H1 (cell line): ENCODE results near the gene OR51V1. TPM values are rescaled to one million over a fixed set of nuclear protein-coding genes. Genes with fewer than 3 reads are reported as not detected.

Source experiments
- CBX8 ChIP-seq: fragments of 300-800, 300-1000 bp; sonication (generic); IDR thresholded peaks from 2 replicates; pipeline ENCODE4 v1.7.1; 2016; ENCODE audit warnings: low read depth, low read length, borderline replicate concordance
- POLR2A ChIP-seq, 2 experiments: IDR thresholded peaks; 1 replicate in 1 of 2; 2 replicates in 1 of 2; pipeline ENCODE4 v1.6.1; 2011; ENCODE audit warnings: low read depth in 2 of 2, low read length in 2 of 2, mild to moderate bottlenecking in 2 of 2; ENCODE audit errors: control extremely low read depth in 1 of 2
- SIX5 ChIP-seq: IDR thresholded peaks from 2 replicates; pipeline ENCODE4 v1.6.1; 2011; ENCODE audit warnings: mild to moderate bottlenecking, low read depth, low read length
- polyA plus RNA-seq, 7 experiments: library from polyadenylated mRNA; depleted of rRNA in 3 of 7; stranded (reverse) in 5 of 7; unstranded in 2 of 7; fragments of >200 nt in 5 of 7; fragments of 200-250 nt in 2 of 7; gene quantifications; 1 replicate in 5 of 7; 2 replicates in 1 of 7; 4 replicates in 1 of 7; pipeline versions ENCODE4 v1.2.1 to v1.2.3, GENCODE V29; 2011 to 2013; ENCODE audit warnings: missing spikeins in 2 of 7, mixed read lengths in 2 of 7
- total RNA-seq: library from RNA; stranded (reverse); fragmentation: NEBNext Ultra II Directional; extraction: Animal tissue kit (Norgen Biotek cat#: 25700); gene quantifications from 2 replicates; pipeline ENCODE4 v1.2.1, GENCODE V29; 2021
- TF ChIP-seq, protein P1 (sequence below): IDR thresholded peaks from 2 replicates; pipeline ENCODE4 v1.6.1; 2011; ENCODE audit warnings: low read length, improper control_type of control experiment
- TF ChIP-seq, protein P2 (sequence below): fragments of 300-600 bp; sonication (generic); IDR thresholded peaks from 2 replicates; pipeline ENCODE4 v1.7.1; 2012; ENCODE audit warnings: low read length, moderate library complexity, mild to moderate bottlenecking, inconsistent platforms; ENCODE audit not compliant: insufficient replicate concordance

The OR51V1 gene
- total and polyA plus RNA-seq, 2 of the 8 experiments (the other 6 are each of a cell fraction or from before 2014, with no cell fraction given) = not detected

DNA sequence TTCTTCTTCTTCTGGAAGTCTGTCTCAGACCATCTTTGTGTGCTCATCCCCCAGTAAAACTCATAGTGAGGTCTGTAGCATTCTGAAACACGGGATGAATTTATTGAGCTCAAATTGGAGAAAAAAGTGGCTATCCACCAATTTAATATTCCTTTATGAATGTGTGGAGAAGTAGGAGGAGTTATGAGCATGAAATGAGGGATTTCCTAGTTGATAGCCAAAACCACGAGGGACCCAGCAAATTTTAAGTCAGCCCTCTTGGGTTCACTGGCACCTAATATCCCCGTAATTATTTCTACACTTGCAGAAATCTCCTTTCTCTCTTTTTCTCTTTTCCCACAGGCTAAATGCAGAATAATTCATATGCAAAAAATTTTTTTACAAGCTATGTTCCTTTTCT, 45.8 kb downstream of the OR51V1 start, which contains the start of gene OR52A1 (continued):
- TF ChIP-seq CBX8 (no peak), POLR2A (IDR thresholded peaks at IDR 0.05; ENCODE audit: control extremely low read depth in 1 of 2, low read depth in 2 of 2, low read length in 2 of 2) (no peak), SIX5 (no peak)
- TF ChIP-seq, protein P1, sequence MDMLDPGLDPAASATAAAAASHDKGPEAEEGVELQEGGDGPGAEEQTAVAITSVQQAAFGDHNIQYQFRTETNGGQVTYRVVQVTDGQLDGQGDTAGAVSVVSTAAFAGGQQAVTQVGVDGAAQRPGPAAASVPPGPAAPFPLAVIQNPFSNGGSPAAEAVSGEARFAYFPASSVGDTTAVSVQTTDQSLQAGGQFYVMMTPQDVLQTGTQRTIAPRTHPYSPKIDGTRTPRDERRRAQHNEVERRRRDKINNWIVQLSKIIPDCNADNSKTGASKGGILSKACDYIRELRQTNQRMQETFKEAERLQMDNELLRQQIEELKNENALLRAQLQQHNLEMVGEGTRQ = no peak
- TF ChIP-seq, protein P2, sequence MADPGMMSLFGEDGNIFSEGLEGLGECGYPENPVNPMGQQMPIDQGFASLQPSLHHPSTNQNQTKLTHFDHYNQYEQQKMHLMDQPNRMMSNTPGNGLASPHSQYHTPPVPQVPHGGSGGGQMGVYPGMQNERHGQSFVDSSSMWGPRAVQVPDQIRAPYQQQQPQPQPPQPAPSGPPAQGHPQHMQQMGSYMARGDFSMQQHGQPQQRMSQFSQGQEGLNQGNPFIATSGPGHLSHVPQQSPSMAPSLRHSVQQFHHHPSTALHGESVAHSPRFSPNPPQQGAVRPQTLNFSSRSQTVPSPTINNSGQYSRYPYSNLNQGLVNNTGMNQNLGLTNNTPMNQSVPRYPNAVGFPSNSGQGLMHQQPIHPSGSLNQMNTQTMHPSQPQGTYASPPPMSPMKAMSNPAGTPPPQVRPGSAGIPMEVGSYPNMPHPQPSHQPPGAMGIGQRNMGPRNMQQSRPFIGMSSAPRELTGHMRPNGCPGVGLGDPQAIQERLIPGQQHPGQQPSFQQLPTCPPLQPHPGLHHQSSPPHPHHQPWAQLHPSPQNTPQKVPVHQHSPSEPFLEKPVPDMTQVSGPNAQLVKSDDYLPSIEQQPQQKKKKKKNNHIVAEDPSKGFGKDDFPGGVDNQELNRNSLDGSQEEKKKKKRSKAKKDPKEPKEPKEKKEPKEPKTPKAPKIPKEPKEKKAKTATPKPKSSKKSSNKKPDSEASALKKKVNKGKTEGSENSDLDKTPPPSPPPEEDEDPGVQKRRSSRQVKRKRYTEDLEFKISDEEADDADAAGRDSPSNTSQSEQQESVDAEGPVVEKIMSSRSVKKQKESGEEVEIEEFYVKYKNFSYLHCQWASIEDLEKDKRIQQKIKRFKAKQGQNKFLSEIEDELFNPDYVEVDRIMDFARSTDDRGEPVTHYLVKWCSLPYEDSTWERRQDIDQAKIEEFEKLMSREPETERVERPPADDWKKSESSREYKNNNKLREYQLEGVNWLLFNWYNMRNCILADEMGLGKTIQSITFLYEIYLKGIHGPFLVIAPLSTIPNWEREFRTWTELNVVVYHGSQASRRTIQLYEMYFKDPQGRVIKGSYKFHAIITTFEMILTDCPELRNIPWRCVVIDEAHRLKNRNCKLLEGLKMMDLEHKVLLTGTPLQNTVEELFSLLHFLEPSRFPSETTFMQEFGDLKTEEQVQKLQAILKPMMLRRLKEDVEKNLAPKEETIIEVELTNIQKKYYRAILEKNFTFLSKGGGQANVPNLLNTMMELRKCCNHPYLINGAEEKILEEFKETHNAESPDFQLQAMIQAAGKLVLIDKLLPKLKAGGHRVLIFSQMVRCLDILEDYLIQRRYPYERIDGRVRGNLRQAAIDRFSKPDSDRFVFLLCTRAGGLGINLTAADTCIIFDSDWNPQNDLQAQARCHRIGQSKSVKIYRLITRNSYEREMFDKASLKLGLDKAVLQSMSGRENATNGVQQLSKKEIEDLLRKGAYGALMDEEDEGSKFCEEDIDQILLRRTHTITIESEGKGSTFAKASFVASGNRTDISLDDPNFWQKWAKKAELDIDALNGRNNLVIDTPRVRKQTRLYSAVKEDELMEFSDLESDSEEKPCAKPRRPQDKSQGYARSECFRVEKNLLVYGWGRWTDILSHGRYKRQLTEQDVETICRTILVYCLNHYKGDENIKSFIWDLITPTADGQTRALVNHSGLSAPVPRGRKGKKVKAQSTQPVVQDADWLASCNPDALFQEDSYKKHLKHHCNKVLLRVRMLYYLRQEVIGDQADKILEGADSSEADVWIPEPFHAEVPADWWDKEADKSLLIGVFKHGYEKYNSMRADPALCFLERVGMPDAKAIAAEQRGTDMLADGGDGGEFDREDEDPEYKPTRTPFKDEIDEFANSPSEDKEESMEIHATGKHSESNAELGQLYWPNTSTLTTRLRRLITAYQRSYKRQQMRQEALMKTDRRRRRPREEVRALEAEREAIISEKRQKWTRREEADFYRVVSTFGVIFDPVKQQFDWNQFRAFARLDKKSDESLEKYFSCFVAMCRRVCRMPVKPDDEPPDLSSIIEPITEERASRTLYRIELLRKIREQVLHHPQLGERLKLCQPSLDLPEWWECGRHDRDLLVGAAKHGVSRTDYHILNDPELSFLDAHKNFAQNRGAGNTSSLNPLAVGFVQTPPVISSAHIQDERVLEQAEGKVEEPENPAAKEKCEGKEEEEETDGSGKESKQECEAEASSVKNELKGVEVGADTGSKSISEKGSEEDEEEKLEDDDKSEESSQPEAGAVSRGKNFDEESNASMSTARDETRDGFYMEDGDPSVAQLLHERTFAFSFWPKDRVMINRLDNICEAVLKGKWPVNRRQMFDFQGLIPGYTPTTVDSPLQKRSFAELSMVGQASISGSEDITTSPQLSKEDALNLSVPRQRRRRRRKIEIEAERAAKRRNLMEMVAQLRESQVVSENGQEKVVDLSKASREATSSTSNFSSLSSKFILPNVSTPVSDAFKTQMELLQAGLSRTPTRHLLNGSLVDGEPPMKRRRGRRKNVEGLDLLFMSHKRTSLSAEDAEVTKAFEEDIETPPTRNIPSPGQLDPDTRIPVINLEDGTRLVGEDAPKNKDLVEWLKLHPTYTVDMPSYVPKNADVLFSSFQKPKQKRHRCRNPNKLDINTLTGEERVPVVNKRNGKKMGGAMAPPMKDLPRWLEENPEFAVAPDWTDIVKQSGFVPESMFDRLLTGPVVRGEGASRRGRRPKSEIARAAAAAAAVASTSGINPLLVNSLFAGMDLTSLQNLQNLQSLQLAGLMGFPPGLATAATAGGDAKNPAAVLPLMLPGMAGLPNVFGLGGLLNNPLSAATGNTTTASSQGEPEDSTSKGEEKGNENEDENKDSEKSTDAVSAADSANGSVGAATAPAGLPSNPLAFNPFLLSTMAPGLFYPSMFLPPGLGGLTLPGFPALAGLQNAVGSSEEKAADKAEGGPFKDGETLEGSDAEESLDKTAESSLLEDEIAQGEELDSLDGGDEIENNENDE = no peak
- TF ChIP-seq, all 59 proteins: peak for 0
